H9 (cell line): ENCODE measurements around the gene CDHR2. TPM values are rescaled to one million over a fixed set of nuclear protein-coding genes. Genes with fewer than 3 reads are reported as not detected.

Experiments used
- DNase-seq: peaks from one replicate; pipeline ENCODE4 v3.0.0-alpha.2; 2017
- H2AFZ ChIP-seq: one replicate; pipeline ENCODE4 v1.6.1; 2013; ENCODE audit warnings: mild to moderate bottlenecking, low read length, control low read depth, moderate library complexity
- H2AK5ac ChIP-seq: 2 replicates; pipeline ENCODE4 v1.6.1; 2013; ENCODE audit warnings: low read length, control low read depth, mixed read lengths; ENCODE audit not compliant: insufficient read length
- H2BK120ac ChIP-seq: one replicate; pipeline ENCODE4 v1.6.1; 2013; ENCODE audit warnings: low read depth, mild to moderate bottlenecking, low read length, control low read depth, inconsistent platforms; ENCODE audit not compliant: poor library complexity, severe bottlenecking
- H2BK12ac ChIP-seq: 2 replicates; pipeline ENCODE4 v1.6.1; 2013; ENCODE audit warnings: low read length, control low read depth, mixed read lengths, low read depth; ENCODE audit not compliant: insufficient read length
- H2BK15ac ChIP-seq: 2 replicates; pipeline ENCODE4 v1.6.1; 2013; ENCODE audit warnings: low read depth, low read length, control low read depth
- H2BK20ac ChIP-seq: one replicate; pipeline ENCODE4 v1.6.1; 2013; ENCODE audit warnings: low read depth, mild to moderate bottlenecking, low read length, control low read depth, inconsistent platforms; ENCODE audit not compliant: poor library complexity, severe bottlenecking
- H2BK5ac ChIP-seq: 2 replicates; pipeline ENCODE4 v1.6.1; 2013; ENCODE audit warnings: low read length, control low read depth, mixed read lengths; ENCODE audit not compliant: insufficient read length
- H3K14ac ChIP-seq: 2 replicates; pipeline ENCODE4 v1.6.1; 2013; ENCODE audit warnings: low read length, control low read depth; ENCODE audit not compliant: insufficient read depth
- H3K18ac ChIP-seq: 2 replicates; pipeline ENCODE4 v1.6.1; 2013; ENCODE audit warnings: low read depth, mild to moderate bottlenecking, mixed read lengths, low read length, control low read depth; ENCODE audit not compliant: insufficient read length
- H3K23ac ChIP-seq: 2 replicates; pipeline ENCODE4 v1.6.1; 2013; ENCODE audit warnings: low read length, control low read depth, mixed read lengths, low read depth; ENCODE audit not compliant: insufficient read length
- H3K23me2 ChIP-seq: 2 replicates; pipeline ENCODE4 v1.6.1; 2013; ENCODE audit warnings: low read depth, mild to moderate bottlenecking, mixed read lengths, low read length, control low read depth; ENCODE audit not compliant: insufficient read length, poor library complexity, severe bottlenecking
- H3K27ac ChIP-seq: 2 replicates; pipeline ENCODE4 v1.5.1; 2013; ENCODE audit warnings: low read length, control low read depth, mixed read lengths, low read depth; ENCODE audit not compliant: insufficient read length
- H3K27me3 ChIP-seq: 2 replicates; pipeline ENCODE4 v1.6.1; 2013; ENCODE audit warnings: low read length, control low read depth, inconsistent platforms; ENCODE audit not compliant: insufficient read depth
- H3K4ac ChIP-seq: 2 replicates; pipeline ENCODE4 v1.6.1; 2013; ENCODE audit warnings: low read depth, mild to moderate bottlenecking, control low read depth, inconsistent platforms, low read length, moderate library complexity
- H3K4me1 ChIP-seq: 2 replicates; pipeline ENCODE4 v1.6.1; 2013; ENCODE audit warnings: low read length, control low read depth, inconsistent platforms; ENCODE audit not compliant: insufficient read depth
- H3K4me2 ChIP-seq: 2 replicates; pipeline ENCODE4 v1.6.1; 2013; ENCODE audit warnings: low read length, control low read depth, mixed read lengths; ENCODE audit not compliant: insufficient read length, insufficient read depth
- H3K56ac ChIP-seq: 2 replicates; pipeline ENCODE4 v1.6.1; 2013; ENCODE audit warnings: low read depth, mild to moderate bottlenecking, mixed read lengths, low read length, control low read depth; ENCODE audit not compliant: insufficient read length
- H3K79me1 ChIP-seq: 2 replicates; pipeline ENCODE4 v1.6.1; 2013; ENCODE audit warnings: low read depth, mild to moderate bottlenecking, moderate library complexity, low read length, control low read depth, inconsistent platforms; ENCODE audit not compliant: insufficient read depth, poor library complexity, severe bottlenecking
- H3K79me2 ChIP-seq: 2 replicates; pipeline ENCODE4 v1.6.1; 2013; ENCODE audit warnings: low read length, control low read depth, inconsistent platforms; ENCODE audit not compliant: insufficient read depth
- H3K9ac ChIP-seq: 2 replicates; pipeline ENCODE4 v1.6.1; 2013; ENCODE audit warnings: low read length, control low read depth, mixed read lengths; ENCODE audit not compliant: insufficient read length; ENCODE audit errors: extremely low read depth
- H3K9me3 ChIP-seq: one replicate; pipeline ENCODE4 v1.6.1; 2013; ENCODE audit warnings: low read depth, low read length, inconsistent platforms; ENCODE audit not compliant: control insufficient read depth
- H3T11ph ChIP-seq: one replicate; pipeline ENCODE4 v1.6.1; 2013; ENCODE audit warnings: mild to moderate bottlenecking, low read length, control low read depth, inconsistent platforms
- H4K20me1 ChIP-seq: one replicate; pipeline ENCODE4 v1.6.1; 2013; ENCODE audit not compliant: control insufficient read depth, insufficient read length, insufficient read depth
- H4K5ac ChIP-seq: 2 replicates; pipeline ENCODE4 v1.6.1; 2013; ENCODE audit warnings: low read depth, mild to moderate bottlenecking, mixed read lengths, low read length, control low read depth; ENCODE audit not compliant: insufficient read length
- H4K8ac ChIP-seq: replicated peaks from 2 replicates; pipeline ENCODE4 v1.6.1; 2013; ENCODE audit warnings: low read length, control low read depth, mixed read lengths, low read depth; ENCODE audit not compliant: insufficient read length
- H4K91ac ChIP-seq: 2 replicates; pipeline ENCODE4 v1.6.1; 2013; ENCODE audit warnings: low read depth, mild to moderate bottlenecking, moderate library complexity, mixed read lengths, low read length, control low read depth; ENCODE audit not compliant: insufficient read length
- H3K27ac Mint-ChIP-seq, 3 experiments: 2 replicates in 2 of 3; 3 replicates in 1 of 3; pipeline ENCODE4 v1.8.0; 2020 to 2021; ENCODE audit warnings: mixed read lengths in 3 of 3, mild to moderate bottlenecking in 1 of 3, moderate library complexity in 1 of 3
- H3K27me3 Mint-ChIP-seq: 2 replicates; pipeline ENCODE4 v1.8.0; 2021; ENCODE audit warnings: low read depth, mild to moderate bottlenecking, moderate library complexity, mixed read lengths
- H3K36me3 Mint-ChIP-seq, 3 experiments: 2 replicates in 2 of 3; 3 replicates in 1 of 3; pipeline ENCODE4 v1.8.0; 2020 to 2021; ENCODE audit warnings: low read depth in 3 of 3, mixed read lengths in 3 of 3; ENCODE audit not compliant: insufficient read depth in 1 of 3
- H3K4me1 Mint-ChIP-seq, 2 experiments: 2 replicates each; pipeline ENCODE4 v1.8.0; 2020; ENCODE audit warnings: mixed read lengths in 2 of 2
- H3K4me3 Mint-ChIP-seq, 2 experiments: 2 replicates in 1 of 2; 3 replicates in 1 of 2; pipeline ENCODE4 v1.8.0; 2020 to 2021; ENCODE audit warnings: mild to moderate bottlenecking in 2 of 2, mixed read lengths in 2 of 2, moderate library complexity in 1 of 2
- H3K9me3 Mint-ChIP-seq, 2 experiments: 2 replicates in 1 of 2; 3 replicates in 1 of 2; pipeline ENCODE4 v1.8.0; 2020; ENCODE audit warnings: mild to moderate bottlenecking in 2 of 2, mixed read lengths in 2 of 2, moderate library complexity in 1 of 2
- CTCF ChIP-seq: fragments of 200-600 bp; sonication (generic); conservative IDR thresholded peaks from 3 replicates; pipeline ENCODE4 v1.8.0; 2021; ENCODE audit warnings: antibody characterized with exemption, mild to moderate bottlenecking
- WGBS: extraction: QIAGEN DNeasy Blood & Tissue Kit; methylation state at CpG from one replicate; pipeline ENCODE4 v1.1.7; 2013; ENCODE audit warnings: missing lambda C conversion rate, low lambda C conversion rate, mixed read lengths; ENCODE audit not compliant: insufficient read length; ENCODE audit errors: extremely low coverage; 5-methylcytosine and 5-hydroxymethylcytosine counted together
- total RNA-seq: library from RNA; stranded (reverse); gene quantifications from 2 replicates; pipeline ENCODE4 v1.2.1, GENCODE V29; 2021

CDHR2 gene
- total RNA-seq, 1 experiment from 2014 or later, result 0.90 TPM

- Histone ChIP-seq H3K9me3 (no peaks in the 10 kb centered on the region), H2BK12ac (no peak overlapping the region), H3K4me2 (no peak overlapping the region), H4K8ac (no peak overlapping the region), H3K56ac (no peak overlapping the region), H3K18ac (no peak overlapping the region), H4K20me1 (no peaks in the 10 kb centered on the region), H3K79me2 (no peaks in the 10 kb centered on the region), H2AFZ (no peak overlapping the region), H2BK120ac (no peak overlapping the region), H3K4me1 (no peaks in the 10 kb centered on the region; the same call in 1 of the 2 replicates), H2BK5ac (no peak overlapping the region), H3K27me3 (no peaks in the 10 kb centered on the region), H4K5ac (no peak overlapping the region), H2AK5ac (no peak overlapping the region), H3K4ac (no peak overlapping the region), H3T11ph (no peak overlapping the region), H3K23ac (no peak overlapping the region), H3K79me1 (no peaks in the 10 kb centered on the region), H2BK15ac (no peak overlapping the region), H2BK20ac (no peak overlapping the region), H3K23me2 (no peaks in the 10 kb centered on the region), H3K27ac (no peak overlapping the region), H3K14ac (no peak overlapping the region), H4K91ac (no peak overlapping the region), H3K9ac (no peak overlapping the region)
- Mint-ChIP-seq H3K27me3 (peaks cover 21% of the 10 kb centered on the region), H3K36me3 (peaks cover 0 to 4% (median 2%) of the 10 kb centered on the region in 3 experiments; a peak in 4 of 7 replicates), H3K27ac (no peak overlapping the region), H3K9me3 (peaks cover 0 to 8% of the 10 kb centered on the region in 2 experiments; a peak in 3 of 5 replicates), H3K4me3 (no peak overlapping the region), H3K4me1 (peaks cover 46 to 65% of the 10 kb centered on the region in 2 experiments)
- WGBS, result no CpG with 5 or more reads among the region's 4 CpGs
- TF ChIP-seq CTCF, result no peak
- DNase-seq, result no peak
Measured at GRCh38 chr5:176639981-176640380, 90.8 kb downstream of the CDHR2 start.
